ENCODE results near the gene SLC41A1. TPM values are rescaled to one million over a fixed set of nuclear protein-coding genes. Genes with fewer than 3 reads are reported as not detected.
"Not testable (repeated sequence)": the region's sequence is repeated elsewhere in the genome, so short reads cannot be mapped to it uniquely, and the experiment has no call there.

Gene SLC41A1
- total RNA-seq, 1 experiment from 2014 or later, result 49.7 TPM

DNA sequence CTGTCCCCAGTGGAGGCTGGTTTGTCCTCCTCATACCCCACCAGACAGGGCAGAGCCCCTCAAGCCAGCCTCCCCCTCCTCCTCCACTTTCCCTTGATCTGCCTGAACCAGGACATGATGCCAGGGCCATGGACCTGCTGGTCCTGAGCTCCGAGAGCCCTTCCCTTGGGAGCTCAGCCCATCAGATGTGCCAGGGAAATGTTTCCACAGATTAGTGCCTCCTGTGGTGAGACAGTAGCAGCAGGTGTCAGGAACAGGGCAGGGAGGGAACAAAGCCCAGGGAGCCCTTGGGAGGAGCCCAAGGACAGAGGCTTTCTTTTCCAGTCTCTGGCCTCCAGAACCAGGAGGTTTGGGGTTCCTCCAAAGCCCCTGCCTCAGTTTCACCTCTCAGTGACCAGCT is 14.6 kb upstream of the SLC41A1 start:
- Mint-ChIP-seq H3K27ac (ENCODE audit: low read depth, unreplicated experiment) (no peak overlapping the region), H3K4me3 (ENCODE audit: unreplicated experiment) (no peak overlapping the region), H3K9me3 (ENCODE audit: unreplicated experiment) (no peaks in the 10 kb centered on the region), H3K27me3 (ENCODE audit: insufficient read depth, unreplicated experiment) (peaks cover 31% of the 10 kb centered on the region), H3K4me1 (ENCODE audit: insufficient read depth, unreplicated experiment) (no peaks in the 10 kb centered on the region), H3K36me3 (ENCODE audit: insufficient read depth, unreplicated experiment) (no peaks in the 10 kb centered on the region)
- TF ChIP-seq, protein P1, sequence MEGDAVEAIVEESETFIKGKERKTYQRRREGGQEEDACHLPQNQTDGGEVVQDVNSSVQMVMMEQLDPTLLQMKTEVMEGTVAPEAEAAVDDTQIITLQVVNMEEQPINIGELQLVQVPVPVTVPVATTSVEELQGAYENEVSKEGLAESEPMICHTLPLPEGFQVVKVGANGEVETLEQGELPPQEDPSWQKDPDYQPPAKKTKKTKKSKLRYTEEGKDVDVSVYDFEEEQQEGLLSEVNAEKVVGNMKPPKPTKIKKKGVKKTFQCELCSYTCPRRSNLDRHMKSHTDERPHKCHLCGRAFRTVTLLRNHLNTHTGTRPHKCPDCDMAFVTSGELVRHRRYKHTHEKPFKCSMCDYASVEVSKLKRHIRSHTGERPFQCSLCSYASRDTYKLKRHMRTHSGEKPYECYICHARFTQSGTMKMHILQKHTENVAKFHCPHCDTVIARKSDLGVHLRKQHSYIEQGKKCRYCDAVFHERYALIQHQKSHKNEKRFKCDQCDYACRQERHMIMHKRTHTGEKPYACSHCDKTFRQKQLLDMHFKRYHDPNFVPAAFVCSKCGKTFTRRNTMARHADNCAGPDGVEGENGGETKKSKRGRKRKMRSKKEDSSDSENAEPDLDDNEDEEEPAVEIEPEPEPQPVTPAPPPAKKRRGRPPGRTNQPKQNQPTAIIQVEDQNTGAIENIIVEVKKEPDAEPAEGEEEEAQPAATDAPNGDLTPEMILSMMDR (IDR thresholded peaks at IDR 0.05; ENCODE audit: unreplicated experiment), result no peak
- BruUV-seq (replicated peaks), result no TSS peak
- intact Hi-C loops (cut with micrococcal nuclease), result no loop called here
- ChIA-PET CTCF (interaction anchor here (1.4 to 5.7 kb wide), 4 partner anchors 13 to 90 kb away, joined by 3 to 24 read pairs (median 9); partner anchors contain the start of gene SLC41A1), POLR2A (interaction anchor here (1.6 to 2.1 kb wide), 2 partner anchors 14 kb away, joined by 3 to 9 read pairs; partner anchors contain the start of gene SLC41A1)
- DNase-seq (ENCODE audit: unreplicated experiment), result peak; percentile 36

DNA sequence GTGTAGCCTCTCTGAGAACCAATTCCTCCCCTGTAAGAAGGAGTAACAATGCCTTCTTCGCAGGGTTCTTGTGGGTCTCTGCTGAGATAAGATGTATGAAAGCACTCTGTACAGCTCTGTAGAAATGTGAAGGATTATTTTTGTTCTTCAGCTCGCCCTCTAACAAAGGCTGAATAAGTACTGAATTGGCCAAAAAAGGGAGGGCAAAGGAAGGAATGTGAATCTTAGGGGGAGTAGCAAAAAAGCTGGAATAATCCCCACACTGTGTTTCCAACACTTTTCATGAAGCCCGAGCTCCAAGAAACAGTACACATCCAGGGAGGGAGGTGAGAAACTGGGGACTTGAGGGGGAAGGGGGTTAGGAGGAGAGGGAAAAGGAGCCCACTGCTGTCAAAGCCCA is 14.0 kb upstream of the SLC41A1 start:
- CTCF ChIA-PET, result interaction anchor here (0.5 to 5.7 kb wide), 10 partner anchors 12 to 781 kb away, joined by 3 to 24 read pairs (median 4); partner anchors contain the start of gene SLC41A1
- Mint-ChIP-seq H3K4me1 (ENCODE audit: insufficient read depth, unreplicated experiment) (no peaks in the 10 kb centered on the region), H3K36me3 (ENCODE audit: insufficient read depth, unreplicated experiment) (no peaks in the 10 kb centered on the region), H3K9me3 (ENCODE audit: unreplicated experiment) (no peaks in the 10 kb centered on the region), H3K27ac (ENCODE audit: low read depth, unreplicated experiment) (no peak overlapping the region), H3K27me3 (ENCODE audit: insufficient read depth, unreplicated experiment) (peaks cover 31% of the 10 kb centered on the region), H3K4me3 (ENCODE audit: unreplicated experiment) (no peak overlapping the region)
- intact Hi-C loops (cut with micrococcal nuclease), result no loop called here
- DNase-seq (ENCODE audit: unreplicated experiment), result no peak
- POLR2A ChIA-PET, result interaction anchor here (2.1 kb wide), 1 partner anchor 13 kb away, joined by 9 read pairs; the partner anchor contains the start of gene SLC41A1
- TF ChIP-seq, protein P1 (IDR thresholded peaks at IDR 0.05; ENCODE audit: unreplicated experiment), result no peak
- no TSS peak for BruUV-seq (replicated peaks)

DNA sequence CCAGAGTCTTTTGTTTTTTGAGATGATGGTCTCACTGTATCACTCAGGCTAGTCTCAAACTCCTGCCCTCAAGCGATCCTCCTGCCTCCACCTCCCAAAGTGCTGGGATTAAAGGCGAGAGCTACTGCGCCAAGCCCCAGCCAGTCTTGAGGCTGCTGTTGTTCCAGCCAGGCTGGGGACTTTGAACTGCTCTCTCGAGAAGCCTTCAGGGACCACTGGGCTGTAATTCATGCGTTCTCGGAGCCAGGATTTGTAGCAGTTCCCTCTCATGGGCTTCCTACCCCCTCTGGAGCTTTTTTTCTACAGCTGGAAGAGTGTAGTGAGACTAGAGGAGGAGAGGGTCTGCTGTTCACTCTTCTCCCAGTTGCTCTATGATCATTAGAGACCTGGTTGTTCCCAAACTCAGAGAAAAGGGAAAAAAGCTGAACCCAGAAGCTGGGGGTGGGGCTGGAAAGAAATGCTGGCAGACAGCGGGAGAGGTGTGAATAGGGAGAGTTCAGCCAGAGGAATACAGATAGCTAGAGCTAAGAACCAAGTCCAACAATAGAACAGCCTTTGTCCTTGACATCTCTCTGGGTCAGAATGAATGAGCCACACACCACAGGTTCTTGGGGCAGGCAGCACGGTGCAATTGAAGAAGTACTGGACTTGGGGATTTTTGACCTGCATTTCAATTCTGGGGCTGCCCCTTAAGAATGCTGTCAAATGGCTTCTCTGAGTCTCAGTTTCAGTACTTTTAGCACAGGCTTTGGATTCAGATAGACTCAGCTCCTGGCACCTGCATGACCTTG is 13.2 kb upstream of the SLC41A1 start:
- no peaks in the 10 kb centered on the region for H3K36me3 Mint-ChIP-seq (ENCODE audit: insufficient read depth, unreplicated experiment)
- peaks cover 31% of the 10 kb centered on the region for H3K27me3 Mint-ChIP-seq (ENCODE audit: insufficient read depth, unreplicated experiment)
- no TSS peak for BruUV-seq (replicated peaks)
- H3K4me1 Mint-ChIP-seq (ENCODE audit: insufficient read depth, unreplicated experiment), result no peaks in the 10 kb centered on the region
- no peak overlapping the region for H3K27ac Mint-ChIP-seq (ENCODE audit: low read depth, unreplicated experiment)
- H3K9me3 Mint-ChIP-seq (ENCODE audit: unreplicated experiment), result no peaks in the 10 kb centered on the region
- ChIA-PET POLR2A (interaction anchor here (0.7 to 2.1 kb wide), 6 partner anchors 11 to 53 kb away, joined by 3 to 9 read pairs (median 6); partner anchors contain the start of genes RAB29 and SLC41A1), CTCF (interaction anchor here (0.6 to 5.7 kb wide), 12 partner anchors 12 to 781 kb away, joined by 3 to 24 read pairs (median 4); partner anchors contain the start of gene SLC41A1)
- DNase-seq (ENCODE audit: unreplicated experiment), result no peak
- TF ChIP-seq, protein P1 (IDR thresholded peaks at IDR 0.05; ENCODE audit: unreplicated experiment), result no peak
- intact Hi-C loops (cut with micrococcal nuclease), result no loop called here
- no peak overlapping the region for H3K4me3 Mint-ChIP-seq (ENCODE audit: unreplicated experiment)

DNA sequence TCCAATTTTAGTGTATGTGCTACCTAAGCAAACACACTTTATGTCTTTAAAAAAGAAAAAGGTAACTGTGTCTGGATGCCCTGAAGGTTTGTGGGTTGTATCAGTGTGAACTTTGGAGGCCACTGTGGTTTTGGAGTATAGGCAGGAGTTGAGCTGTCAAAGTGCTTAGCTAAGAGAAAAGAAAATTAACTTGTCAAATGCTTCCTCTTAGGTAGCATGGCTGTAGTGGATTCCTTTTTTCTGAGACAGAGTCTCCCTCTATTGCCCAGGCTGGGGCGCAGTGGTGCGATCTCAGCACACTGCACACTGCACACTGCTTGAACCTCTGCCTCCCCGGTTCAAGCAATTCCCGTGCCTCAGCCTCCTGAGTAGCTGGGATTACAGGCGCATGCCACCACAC is 11.2 kb upstream of the SLC41A1 start:
- no peaks in the 10 kb centered on the region for H3K36me3 Mint-ChIP-seq (ENCODE audit: insufficient read depth, unreplicated experiment)
- H3K4me3 Mint-ChIP-seq (ENCODE audit: unreplicated experiment), result no peak overlapping the region
- H3K9me3 Mint-ChIP-seq (ENCODE audit: unreplicated experiment), result no peaks in the 10 kb centered on the region
- no peaks in the 10 kb centered on the region for H3K4me1 Mint-ChIP-seq (ENCODE audit: insufficient read depth, unreplicated experiment)
- TF ChIP-seq, protein P1 (IDR thresholded peaks at IDR 0.05; ENCODE audit: unreplicated experiment), result no peak
- peaks cover 31% of the 10 kb centered on the region for H3K27me3 Mint-ChIP-seq (ENCODE audit: insufficient read depth, unreplicated experiment)
- ChIA-PET POLR2A (interaction anchor here (1.0 kb wide), 1 partner anchor 19 kb away, joined by 5 read pairs; no protein-coding TSS in a partner anchor), CTCF (interaction anchor here (0.6 to 5.7 kb wide), 3 partner anchors 32 to 52 kb away, joined by 3 to 24 read pairs (median 6); no protein-coding TSS in a partner anchor)
- no peak overlapping the region for H3K27ac Mint-ChIP-seq (ENCODE audit: low read depth, unreplicated experiment)
- BruUV-seq (replicated peaks), result no TSS peak
- intact Hi-C loops (cut with micrococcal nuclease), result no loop called here
- DNase-seq (ENCODE audit: unreplicated experiment), result no peak

DNA sequence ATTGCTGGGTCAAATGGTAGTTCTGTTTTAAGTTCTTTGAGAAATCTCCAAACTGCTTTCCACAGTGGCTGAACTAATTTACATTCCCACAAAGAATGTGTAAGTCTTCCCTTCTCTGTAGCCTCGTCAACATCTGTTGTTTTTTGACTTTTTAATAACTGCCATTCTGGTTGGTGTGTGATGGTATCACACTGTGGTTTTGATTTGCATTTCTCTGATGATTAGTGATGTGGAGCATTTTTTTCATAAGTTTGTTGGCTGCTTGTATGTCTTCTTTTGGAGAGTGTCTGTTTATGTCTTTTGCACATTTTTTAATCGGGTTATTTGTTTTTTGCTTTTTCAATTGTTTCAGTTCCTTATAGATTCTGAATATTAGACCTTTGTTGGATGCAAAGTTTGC is 10.3 kb upstream of the SLC41A1 start:
- POLR2A ChIA-PET; H3K36me3 Mint-ChIP-seq (ENCODE audit: insufficient read depth, unreplicated experiment); H3K4me1 Mint-ChIP-seq (ENCODE audit: insufficient read depth, unreplicated experiment); H3K27ac Mint-ChIP-seq (ENCODE audit: low read depth, unreplicated experiment); H3K9me3 Mint-ChIP-seq (ENCODE audit: unreplicated experiment); BruUV-seq (replicated peaks); DNase-seq (ENCODE audit: unreplicated experiment); H3K4me3 Mint-ChIP-seq (ENCODE audit: unreplicated experiment); intact Hi-C loops (cut with micrococcal nuclease): not testable (repeated sequence)
- CTCF ChIA-PET, result interaction anchor here (0.6 to 5.7 kb wide), 2 partner anchors 31 to 53 kb away, joined by 6 to 24 read pairs; no protein-coding TSS in a partner anchor
- peaks cover 27% of the 10 kb centered on the region for H3K27me3 Mint-ChIP-seq (ENCODE audit: insufficient read depth, unreplicated experiment)
